ENCODE measurements around the gene CAPN11. TPM values are rescaled to one million over a fixed set of nuclear protein-coding genes. Genes with fewer than 3 reads are reported as not detected.

Gene CAPN11
- total and polyA plus RNA-seq, 10 of the 15 experiments (the other 5 are each of a cell fraction or from before 2014, with no cell fraction given): 0.05 to 0.44 (median 0.31) TPM

DNA sequence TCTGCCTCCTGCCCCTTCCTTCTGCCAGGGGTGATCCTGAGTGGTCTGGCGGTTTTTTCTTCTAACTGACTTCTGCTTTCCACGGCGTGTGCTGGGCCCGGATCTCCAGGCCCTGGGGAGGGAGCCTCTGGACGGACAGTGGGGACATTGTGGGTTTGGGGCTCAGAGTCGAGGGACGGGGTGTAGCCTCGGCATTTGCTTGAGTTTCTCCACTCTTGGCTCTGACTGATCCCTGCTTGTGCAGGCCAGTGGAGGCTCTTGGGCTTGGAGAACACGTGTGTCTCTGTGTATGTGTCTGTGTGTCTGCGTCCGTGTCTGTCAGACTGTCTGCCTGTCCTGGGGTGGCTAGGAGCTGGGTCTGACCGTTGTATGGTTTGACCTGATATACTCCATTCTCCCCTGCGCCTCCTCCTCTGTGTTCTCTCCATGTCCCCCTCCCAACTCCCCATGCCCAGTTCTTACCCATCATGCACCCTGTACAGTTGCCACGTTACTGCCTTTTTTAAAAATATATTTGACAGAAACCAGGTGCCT, 75.0 kb downstream of the CAPN11 start (continued):
- TF ChIP-seq, protein P1, sequence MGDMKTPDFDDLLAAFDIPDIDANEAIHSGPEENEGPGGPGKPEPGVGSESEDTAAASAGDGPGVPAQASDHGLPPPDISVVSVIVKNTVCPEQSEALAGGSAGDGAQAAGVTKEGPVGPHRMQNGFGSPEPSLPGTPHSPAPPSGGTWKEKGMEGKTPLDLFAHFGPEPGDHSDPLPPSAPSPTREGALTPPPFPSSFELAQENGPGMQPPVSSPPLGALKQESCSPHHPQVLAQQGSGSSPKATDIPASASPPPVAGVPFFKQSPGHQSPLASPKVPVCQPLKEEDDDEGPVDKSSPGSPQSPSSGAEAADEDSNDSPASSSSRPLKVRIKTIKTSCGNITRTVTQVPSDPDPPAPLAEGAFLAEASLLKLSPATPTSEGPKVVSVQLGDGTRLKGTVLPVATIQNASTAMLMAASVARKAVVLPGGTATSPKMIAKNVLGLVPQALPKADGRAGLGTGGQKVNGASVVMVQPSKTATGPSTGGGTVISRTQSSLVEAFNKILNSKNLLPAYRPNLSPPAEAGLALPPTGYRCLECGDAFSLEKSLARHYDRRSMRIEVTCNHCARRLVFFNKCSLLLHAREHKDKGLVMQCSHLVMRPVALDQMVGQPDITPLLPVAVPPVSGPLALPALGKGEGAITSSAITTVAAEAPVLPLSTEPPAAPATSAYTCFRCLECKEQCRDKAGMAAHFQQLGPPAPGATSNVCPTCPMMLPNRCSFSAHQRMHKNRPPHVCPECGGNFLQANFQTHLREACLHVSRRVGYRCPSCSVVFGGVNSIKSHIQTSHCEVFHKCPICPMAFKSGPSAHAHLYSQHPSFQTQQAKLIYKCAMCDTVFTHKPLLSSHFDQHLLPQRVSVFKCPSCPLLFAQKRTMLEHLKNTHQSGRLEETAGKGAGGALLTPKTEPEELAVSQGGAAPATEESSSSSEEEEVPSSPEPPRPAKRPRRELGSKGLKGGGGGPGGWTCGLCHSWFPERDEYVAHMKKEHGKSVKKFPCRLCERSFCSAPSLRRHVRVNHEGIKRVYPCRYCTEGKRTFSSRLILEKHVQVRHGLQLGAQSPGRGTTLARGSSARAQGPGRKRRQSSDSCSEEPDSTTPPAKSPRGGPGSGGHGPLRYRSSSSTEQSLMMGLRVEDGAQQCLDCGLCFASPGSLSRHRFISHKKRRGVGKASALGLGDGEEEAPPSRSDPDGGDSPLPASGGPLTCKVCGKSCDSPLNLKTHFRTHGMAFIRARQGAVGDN (IDR thresholded peaks at IDR 0.05): no peak
- TF ChIP-seq ESRRA (IDR thresholded peaks at IDR 0.05; ENCODE audit: low read length): no peak
- no peak for TF ChIP-seq KDM1A (IDR thresholded peaks at IDR 0.05; ENCODE audit: borderline replicate concordance)

Small RNA genes within 50 kb of the gene (small RNA-seq; reads per million reads assigned to genes)
- gene RN7SL811P: not detected

Other genes with a start within 250 kb of the CAPN11 start
Only the 7 nearest of the 11 such genes appear.
- 107 and 109 TPM in 2 replicates for gene MRPL14, start 31.4 kb upstream of the CAPN11 start, total RNA-seq (2014; rRNA removed)
- 74.9 and 80.5 TPM in 2 replicates for gene MRPL14, start 31.4 kb upstream of the CAPN11 start, total RNA-seq (2014; rRNA removed; fragmentation: Illumina TruSeq; extraction: Trizol)
- 85.9 and 91.1 TPM in 2 replicates for gene MRPL14, start 31.4 kb upstream of the CAPN11 start, total RNA-seq (2021)
- 91.6 and 128 TPM in 2 replicates for gene MRPL14, start 31.4 kb upstream of the CAPN11 start, polyA plus RNA-seq (2011; rRNA removed)
- gene MRPL14, start 31.4 kb upstream of the CAPN11 start, polyA plus RNA-seq (2014; fragmentation: Illumina TruSeq; extraction: Trizol): 68.1 and 87.4 TPM in 2 replicates
- 100 to 1,000 TPM; 291 to 294 TPM for gene MRPL14, start 31.4 kb upstream of the CAPN11 start, polyA plus RNA-seq (2014; fragmentation: Nextera tagmentation; extraction: Ambion mirVana)
- 117 and 145 TPM in 2 replicates for gene MRPL14, start 31.4 kb upstream of the CAPN11 start, polyA plus RNA-seq (2014; rRNA removed)
- gene MRPL14, start 31.4 kb upstream of the CAPN11 start, polyA plus RNA-seq (2016; fragmentation: Nextera tagmentation; extraction: Ambion mirVana): 100 to 1,000 TPM; 170 to 193 TPM
- 7.1 and 7.5 TPM in 2 replicates for gene TMEM63B, start 31.3 kb upstream of the CAPN11 start, total RNA-seq (2014; rRNA removed)
- 4.0 and 4.1 TPM in 2 replicates for gene TMEM63B, start 31.3 kb upstream of the CAPN11 start, total RNA-seq (2014; rRNA removed; fragmentation: Illumina TruSeq; extraction: Trizol)
- gene TMEM63B, start 31.3 kb upstream of the CAPN11 start, total RNA-seq (2021): 12.8 and 14.8 TPM in 2 replicates
- 9.2 and 15.0 TPM in 2 replicates for gene TMEM63B, start 31.3 kb upstream of the CAPN11 start, polyA plus RNA-seq (2011; rRNA removed)
- gene TMEM63B, start 31.3 kb upstream of the CAPN11 start, polyA plus RNA-seq (2014; fragmentation: Illumina TruSeq; extraction: Trizol): 7.4 and 9.5 TPM in 2 replicates
- under 1 TPM in 1 of 2 experiments, not detected in 1; 0.09 TPM for gene TMEM63B, start 31.3 kb upstream of the CAPN11 start, polyA plus RNA-seq (2014; fragmentation: Nextera tagmentation; extraction: Ambion mirVana)
- 9.5 and 10.2 TPM in 2 replicates for gene TMEM63B, start 31.3 kb upstream of the CAPN11 start, polyA plus RNA-seq (2014; rRNA removed)
- gene TMEM63B, start 31.3 kb upstream of the CAPN11 start, polyA plus RNA-seq (2016; fragmentation: Nextera tagmentation; extraction: Ambion mirVana): 1 to 10 TPM; 4.3 to 5.1 TPM
- 0.16 TPM in 1 of 2 replicates, not detected in the other for gene MYMX, start 58.1 kb downstream of the CAPN11 start, total RNA-seq (2014; rRNA removed)
- gene MYMX, start 58.1 kb downstream of the CAPN11 start, total RNA-seq (2014; rRNA removed; fragmentation: Illumina TruSeq; extraction: Trizol): not detected in 2 replicates
- not detected in 2 replicates for gene MYMX, start 58.1 kb downstream of the CAPN11 start, total RNA-seq (2021)
- gene MYMX, start 58.1 kb downstream of the CAPN11 start, polyA plus RNA-seq (2011; rRNA removed): not detected in 2 replicates
- gene MYMX, start 58.1 kb downstream of the CAPN11 start, polyA plus RNA-seq (2014; fragmentation: Illumina TruSeq; extraction: Trizol): not detected in 2 replicates
- gene MYMX, start 58.1 kb downstream of the CAPN11 start, polyA plus RNA-seq (2014; fragmentation: Nextera tagmentation; extraction: Ambion mirVana): not detected
- gene MYMX, start 58.1 kb downstream of the CAPN11 start, polyA plus RNA-seq (2014; rRNA removed): 0.18 TPM in 1 of 2 replicates, not detected in the other
- gene MYMX, start 58.1 kb downstream of the CAPN11 start, polyA plus RNA-seq (2016; fragmentation: Nextera tagmentation; extraction: Ambion mirVana): not detected
- gene SLC29A1, start 64.8 kb downstream of the CAPN11 start, total RNA-seq (2014; rRNA removed): 54.7 and 63.9 TPM in 2 replicates
- gene SLC29A1, start 64.8 kb downstream of the CAPN11 start, total RNA-seq (2014; rRNA removed; fragmentation: Illumina TruSeq; extraction: Trizol): 33.2 and 34.6 TPM in 2 replicates
- gene SLC29A1, start 64.8 kb downstream of the CAPN11 start, total RNA-seq (2021): 71.7 and 79.5 TPM in 2 replicates
- 64.1 and 132 TPM in 2 replicates for gene SLC29A1, start 64.8 kb downstream of the CAPN11 start, polyA plus RNA-seq (2011; rRNA removed)
- 64.8 and 111 TPM in 2 replicates for gene SLC29A1, start 64.8 kb downstream of the CAPN11 start, polyA plus RNA-seq (2014; fragmentation: Illumina TruSeq; extraction: Trizol)
- 10 to 100 TPM in 1 of 2 experiments, 1 to 10 TPM in 1; 10.0 to 15.7 TPM for gene SLC29A1, start 64.8 kb downstream of the CAPN11 start, polyA plus RNA-seq (2014; fragmentation: Nextera tagmentation; extraction: Ambion mirVana)
- gene SLC29A1, start 64.8 kb downstream of the CAPN11 start, polyA plus RNA-seq (2014; rRNA removed): 120 and 121 TPM in 2 replicates
- gene SLC29A1, start 64.8 kb downstream of the CAPN11 start, polyA plus RNA-seq (2016; fragmentation: Nextera tagmentation; extraction: Ambion mirVana): 100 to 1,000 TPM; 107 to 111 TPM
- gene HSP90AB1, start 88.3 kb downstream of the CAPN11 start, total RNA-seq (2014; rRNA removed): 1,125 and 1,245 TPM in 2 replicates
- gene HSP90AB1, start 88.3 kb downstream of the CAPN11 start, total RNA-seq (2014; rRNA removed; fragmentation: Illumina TruSeq; extraction: Trizol): 1,212 and 1,260 TPM in 2 replicates
- 1,166 and 1,167 TPM in 2 replicates for gene HSP90AB1, start 88.3 kb downstream of the CAPN11 start, total RNA-seq (2021)
- 1,290 and 1,505 TPM in 2 replicates for gene HSP90AB1, start 88.3 kb downstream of the CAPN11 start, polyA plus RNA-seq (2011; rRNA removed)
- gene HSP90AB1, start 88.3 kb downstream of the CAPN11 start, polyA plus RNA-seq (2014; fragmentation: Illumina TruSeq; extraction: Trizol): 1,676 and 1,846 TPM in 2 replicates
- 1,000 to 10,000 TPM; 1,089 to 1,682 TPM for gene HSP90AB1, start 88.3 kb downstream of the CAPN11 start, polyA plus RNA-seq (2014; fragmentation: Nextera tagmentation; extraction: Ambion mirVana)
- gene HSP90AB1, start 88.3 kb downstream of the CAPN11 start, polyA plus RNA-seq (2014; rRNA removed): 960 and 988 TPM in 2 replicates
- 1,000 to 10,000 TPM; 1,078 to 1,109 TPM for gene HSP90AB1, start 88.3 kb downstream of the CAPN11 start, polyA plus RNA-seq (2016; fragmentation: Nextera tagmentation; extraction: Ambion mirVana)
- 34.1 and 35.1 TPM in 2 replicates for gene SLC35B2, start 98.7 kb downstream of the CAPN11 start, total RNA-seq (2014; rRNA removed)
- gene SLC35B2, start 98.7 kb downstream of the CAPN11 start, total RNA-seq (2014; rRNA removed; fragmentation: Illumina TruSeq; extraction: Trizol): 24.3 and 25.1 TPM in 2 replicates
- gene SLC35B2, start 98.7 kb downstream of the CAPN11 start, total RNA-seq (2021): 33.5 and 35.8 TPM in 2 replicates
- 19.7 and 32.2 TPM in 2 replicates for gene SLC35B2, start 98.7 kb downstream of the CAPN11 start, polyA plus RNA-seq (2011; rRNA removed)
- 23.9 and 35.2 TPM in 2 replicates for gene SLC35B2, start 98.7 kb downstream of the CAPN11 start, polyA plus RNA-seq (2014; fragmentation: Illumina TruSeq; extraction: Trizol)
- 10 to 100 TPM; 11.3 to 14.9 TPM for gene SLC35B2, start 98.7 kb downstream of the CAPN11 start, polyA plus RNA-seq (2014; fragmentation: Nextera tagmentation; extraction: Ambion mirVana)
- gene SLC35B2, start 98.7 kb downstream of the CAPN11 start, polyA plus RNA-seq (2014; rRNA removed): 45.2 and 45.4 TPM in 2 replicates
- gene SLC35B2, start 98.7 kb downstream of the CAPN11 start, polyA plus RNA-seq (2016; fragmentation: Nextera tagmentation; extraction: Ambion mirVana): 10 to 100 TPM; 39.5 to 40.8 TPM
- gene NFKBIE, start 106.7 kb downstream of the CAPN11 start, total RNA-seq (2014; rRNA removed): 45.1 and 47.0 TPM in 2 replicates
- gene NFKBIE, start 106.7 kb downstream of the CAPN11 start, total RNA-seq (2014; rRNA removed; fragmentation: Illumina TruSeq; extraction: Trizol): 39.5 and 43.2 TPM in 2 replicates
- 53.6 and 57.0 TPM in 2 replicates for gene NFKBIE, start 106.7 kb downstream of the CAPN11 start, total RNA-seq (2021)
- gene NFKBIE, start 106.7 kb downstream of the CAPN11 start, polyA plus RNA-seq (2011; rRNA removed): 106 and 126 TPM in 2 replicates
- 34.5 and 38.1 TPM in 2 replicates for gene NFKBIE, start 106.7 kb downstream of the CAPN11 start, polyA plus RNA-seq (2014; fragmentation: Illumina TruSeq; extraction: Trizol)
- 10 to 100 TPM; 10.4 to 26.0 TPM for gene NFKBIE, start 106.7 kb downstream of the CAPN11 start, polyA plus RNA-seq (2014; fragmentation: Nextera tagmentation; extraction: Ambion mirVana)
- gene NFKBIE, start 106.7 kb downstream of the CAPN11 start, polyA plus RNA-seq (2014; rRNA removed): 52.4 and 60.3 TPM in 2 replicates
- 10 to 100 TPM; 30.4 to 30.6 TPM for gene NFKBIE, start 106.7 kb downstream of the CAPN11 start, polyA plus RNA-seq (2016; fragmentation: Nextera tagmentation; extraction: Ambion mirVana)

All from GM12878 (cell line).